HG03378 (cell line): ENCODE measurements around the gene OR56A4.
"Not testable (repeated sequence)": the region's sequence is repeated elsewhere in the genome, so short reads cannot be mapped to it uniquely, and the experiment has no call there.

Experiments
- ATAC-seq: cut with Tn5 transposase; IDR thresholded peaks from one replicate; pipeline ENCODE4 v1.9.1; 2021; ENCODE audit warnings: mild to moderate bottlenecking, moderate library complexity; ENCODE audit not compliant: unreplicated experiment

The OR56A4 gene

GRCh38 chr11:5960704-5961320 is 45.9 kb downstream of the OR56A4 start:
- ATAC-seq, result not testable (repeated sequence)

- ATAC-seq, result no peak
Observed at GRCh38 chr11:5955586-5955985, 51.2 kb downstream of the OR56A4 start.
